Sciatic nerve (tissue), 2 donors: ENCODE results near the gene SALL4. TPM values are rescaled to one million over a fixed set of nuclear protein-coding genes. Genes with fewer than 3 reads are reported as not detected.
"Not testable (repeated sequence)": the region's sequence is repeated elsewhere in the genome, so short reads cannot be mapped to it uniquely, and the experiment has no call there.

Experiments
- ATAC-seq: fragments of 200-7000 bp; cut with Tn5 transposase; one replicate; pipeline ENCODE4 v1.9.1; 2020; ENCODE audit warnings: mild to moderate bottlenecking, moderate library complexity
- DNase-seq: peaks from one replicate; pipeline ENCODE4 v3.0.0-alpha.2; 2020; ENCODE audit warnings: low spot score
- intact Hi-C: fragments of 100-400 bp; cut with DNase I; formaldehyde crosslinking; loops from one replicate; pipeline ENCODE4 v1.14.2; 2022
- total RNA-seq: library from RNA; stranded (reverse); fragmentation: NEBNext Ultra II Directional; extraction: Animal tissue kit (Norgen Biotek cat#: 25700); gene quantifications from one replicate; pipeline ENCODE4 v1.2.1, GENCODE V29; 2021
- donor health status: DM: no; HTN: no; CAD: no.
- donor health status: DM: no; HTN: no; CAD: no.

Gene SALL4
- total RNA-seq = 2.6 TPM

DNA sequence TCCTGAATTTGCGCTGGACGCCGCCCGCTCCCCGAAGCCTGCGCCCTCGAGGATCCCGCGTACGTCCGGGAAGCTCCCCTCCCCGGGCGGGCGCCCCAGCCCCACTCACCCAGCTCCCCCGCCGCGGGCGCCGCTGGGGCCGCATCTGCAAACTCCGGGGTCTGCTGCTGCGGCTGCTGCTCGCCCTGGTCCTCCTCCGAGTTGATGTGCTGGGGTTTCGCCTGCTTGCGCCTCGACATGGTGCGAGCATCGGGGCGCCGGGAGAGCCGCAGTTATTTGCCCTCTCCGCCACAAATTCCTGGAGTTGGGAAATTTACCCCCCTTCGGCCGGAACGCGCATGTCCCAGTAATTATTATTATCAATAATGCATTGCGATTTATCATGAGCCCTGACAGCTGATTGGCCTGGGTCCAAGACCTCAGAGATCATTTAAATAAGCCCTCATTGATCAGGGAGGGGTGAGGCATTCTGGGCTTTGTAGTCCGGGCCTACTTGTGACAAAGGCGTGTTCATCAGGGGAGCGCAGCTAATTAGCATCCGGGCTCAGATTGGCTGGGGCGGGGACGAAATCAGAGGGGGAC, at the start of gene SALL4:
SALL4 (minus strand) TSS at position 352 of the 582 bp plus-strand sequence; CDS start at position 239, 113 bp downstream.
- ATAC-seq = no peak
- intact Hi-C loops = no loop called here
- DNase-seq = no peak

DNA sequence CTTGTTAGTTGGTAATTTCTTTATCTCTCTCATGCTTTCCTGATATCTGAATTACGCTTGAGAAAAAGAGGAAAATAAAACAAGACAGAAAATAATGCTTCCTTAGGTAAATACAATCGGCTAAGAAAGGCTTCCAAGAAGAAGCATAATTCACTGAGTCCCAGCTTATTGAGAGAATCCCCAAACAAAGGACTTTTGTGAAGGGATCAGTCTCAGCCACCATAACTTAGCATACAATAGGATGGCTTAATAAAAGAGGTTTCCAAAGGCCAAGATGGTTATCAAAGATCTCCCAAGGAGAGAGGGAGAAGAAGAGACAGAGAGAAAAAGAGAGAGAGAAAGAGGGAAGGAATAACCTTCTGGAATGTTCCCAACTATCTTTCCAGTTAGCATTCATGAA, 46.0 kb upstream of the SALL4 start:
- intact Hi-C loops = no loop called here
- DNase-seq = no peak
- no peak for ATAC-seq

DNA sequence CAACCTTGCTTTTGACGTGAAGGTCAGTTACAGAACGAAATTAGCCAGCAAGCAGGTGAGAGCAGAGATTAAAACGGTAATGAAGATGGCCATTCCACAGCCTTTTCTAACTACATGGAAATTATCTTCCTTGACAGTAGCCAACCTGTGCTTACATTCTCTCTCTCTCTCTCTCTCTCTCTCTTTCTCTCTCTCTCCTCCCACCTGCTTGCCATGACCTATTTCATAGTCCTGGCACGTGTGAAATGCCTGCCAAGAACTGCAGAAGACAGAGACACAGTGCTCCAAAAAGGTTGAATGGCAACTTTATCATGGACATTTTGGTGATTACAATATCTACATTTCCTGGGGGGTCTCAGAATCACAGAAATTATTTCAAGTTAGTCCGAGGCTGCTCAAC, 38.5 kb upstream of the SALL4 start:
- DNase-seq (no peak), ATAC-seq (no peak)
- intact Hi-C loops = no loop called here

DNA sequence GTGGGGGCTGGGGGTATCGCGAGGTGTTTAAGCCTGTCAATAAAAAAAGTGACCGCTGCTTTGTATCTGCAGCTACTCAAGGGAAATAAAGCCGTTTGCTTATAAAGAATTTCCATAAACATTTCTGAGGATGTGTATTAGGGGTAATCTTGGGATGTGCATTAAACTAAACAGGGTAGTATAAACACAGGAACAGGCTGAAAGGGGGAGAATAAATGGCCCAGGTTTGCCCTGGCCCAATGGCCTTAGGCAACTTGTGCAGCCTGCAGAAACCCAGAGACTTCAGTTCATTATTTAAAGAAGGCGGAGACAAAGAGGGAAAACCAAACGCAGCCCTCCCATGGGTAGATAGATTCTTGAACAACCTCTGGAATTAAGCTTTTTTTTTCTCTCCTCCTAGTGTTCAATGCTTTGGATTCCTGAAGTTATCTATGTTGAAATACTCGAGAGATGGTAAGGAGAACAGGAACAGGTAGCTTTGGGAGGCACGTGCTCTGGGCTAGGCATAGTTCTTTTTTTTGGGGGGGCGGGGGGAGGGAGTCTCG, 35.6 kb upstream of the SALL4 start:
- ATAC-seq (no peak), DNase-seq (no peak)
- intact Hi-C loops = no loop called here

DNA sequence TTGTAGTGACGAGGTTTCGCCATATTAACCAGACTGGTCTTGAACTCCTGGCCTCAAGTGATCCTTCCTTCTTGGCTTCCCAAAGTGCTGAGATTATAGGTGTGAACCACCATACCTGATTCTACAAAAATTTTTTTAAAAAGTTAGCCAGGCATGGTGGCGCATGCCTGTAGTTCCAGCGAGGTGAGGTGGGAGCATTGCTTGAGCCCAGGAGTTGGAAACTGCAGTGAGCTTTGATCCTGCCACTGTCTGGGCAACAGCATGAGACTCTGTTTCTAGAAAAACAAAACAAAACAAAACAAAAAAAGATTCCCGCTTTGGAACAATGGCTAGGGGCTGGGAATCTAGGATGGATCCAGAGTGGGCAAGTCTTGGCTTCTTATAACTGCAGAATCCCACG, 35.1 kb upstream of the SALL4 start:
- intact Hi-C loops = no loop called here
- DNase-seq (no peak), ATAC-seq (no peak)

DNA sequence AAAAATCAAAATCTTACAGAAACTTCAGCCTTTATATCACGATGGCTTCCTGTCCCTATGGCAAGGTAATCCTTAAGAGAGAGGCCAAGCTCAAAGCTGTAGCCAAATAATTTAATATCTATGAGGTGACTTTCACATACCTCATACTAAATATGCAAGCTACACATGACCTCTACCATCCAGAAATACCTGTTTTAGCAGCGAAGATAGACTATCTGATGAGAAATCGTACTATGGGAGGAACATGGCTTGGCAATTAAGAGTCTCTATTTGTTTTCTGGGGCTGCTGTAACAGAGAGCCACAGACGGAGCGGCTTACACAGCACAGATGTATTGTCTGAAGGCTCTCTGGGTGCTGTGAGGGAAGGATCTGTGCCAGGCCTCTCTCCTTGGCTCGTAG, 31.0 kb upstream of the SALL4 start:
- intact Hi-C loops = no loop called here

DNA sequence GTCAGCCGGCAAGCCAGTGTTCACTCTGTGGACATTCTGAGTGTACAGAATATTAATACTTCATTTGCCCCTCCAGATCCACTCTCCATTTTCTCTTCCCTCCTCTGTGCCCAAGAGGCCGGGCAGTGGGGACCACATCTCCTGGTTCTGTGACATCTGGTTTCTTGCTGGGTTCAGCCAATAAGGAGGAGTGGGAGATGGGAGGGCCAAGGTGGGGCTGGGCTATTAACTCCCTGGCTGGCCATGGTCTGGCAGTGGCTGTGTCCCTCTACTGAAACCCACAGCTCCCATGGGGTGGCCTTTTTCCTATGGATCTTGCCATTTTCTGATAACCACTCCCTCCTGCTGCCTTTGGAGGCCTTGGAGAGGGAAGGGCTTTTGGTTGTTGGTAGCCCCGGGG, 30.0 kb upstream of the SALL4 start:
- ATAC-seq (no peak), DNase-seq (no peak)
- intact Hi-C loops = no loop called here

More for the DNA sequence above, 31.0 kb upstream of the SALL4 start:
- DNase-seq (no peak), ATAC-seq (no peak)

DNA sequence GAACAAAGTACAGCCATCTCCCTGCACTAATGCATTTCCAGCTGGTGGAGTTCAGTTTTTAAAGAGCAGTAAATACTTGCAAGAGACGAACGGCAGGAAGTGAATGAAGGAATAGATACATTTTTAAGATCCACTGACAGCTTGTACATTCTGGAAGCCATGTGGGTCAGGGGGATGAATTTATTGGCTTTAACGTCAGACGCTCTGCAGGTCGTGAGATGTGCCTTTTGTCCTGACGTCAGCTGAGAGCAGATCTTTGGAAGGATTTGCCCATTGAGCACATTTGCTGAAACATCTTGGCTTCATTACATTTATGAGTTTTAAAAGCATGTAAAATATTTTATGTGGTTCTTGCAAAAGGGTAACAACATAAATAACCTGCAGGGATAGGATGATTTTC, 29.5 kb upstream of the SALL4 start:
- ATAC-seq = no peak
- DNase-seq = no peak
- intact Hi-C loops = no loop called here

DNA sequence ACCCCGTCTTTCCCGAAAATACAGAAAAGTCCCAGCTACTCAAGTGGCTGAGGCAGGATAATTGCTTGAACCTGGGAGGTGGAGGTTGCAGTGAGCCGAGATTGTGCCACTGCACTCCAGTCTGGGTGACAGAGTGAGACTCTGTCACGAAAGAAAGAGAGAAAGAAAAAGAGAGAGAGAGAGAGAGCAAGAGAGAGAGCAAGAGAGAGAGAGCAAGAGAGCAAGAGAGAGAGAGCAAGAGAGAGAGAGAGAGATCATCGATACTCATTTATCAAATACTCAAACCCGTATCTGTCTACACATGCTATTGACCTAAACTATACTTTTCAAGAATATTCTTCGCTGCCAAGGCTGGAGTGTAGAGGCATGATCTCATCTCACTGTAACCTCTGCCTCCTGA, 28.2 kb upstream of the SALL4 start:
- intact Hi-C loops = no loop called here
- ATAC-seq = no peak

DNA sequence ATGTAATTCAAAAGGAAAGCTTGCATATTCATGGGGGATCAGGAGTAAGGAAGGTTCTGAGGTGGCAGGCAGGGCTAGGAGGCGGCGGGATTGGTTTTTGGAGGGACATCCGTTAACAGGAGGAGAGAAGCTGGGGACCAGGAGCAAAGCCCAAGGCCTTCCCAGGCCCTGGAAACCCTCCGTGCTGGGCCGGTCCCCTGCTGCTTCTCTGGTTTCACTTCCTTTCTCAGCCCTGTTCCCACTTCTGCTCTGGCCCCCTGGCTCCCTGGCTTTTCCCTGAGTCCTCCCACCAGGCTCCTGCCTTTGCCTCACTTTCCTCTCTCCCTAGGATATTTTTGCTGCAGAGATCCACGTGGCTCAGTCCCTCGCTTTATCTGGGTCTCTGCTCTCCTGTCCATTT, 26.4 kb upstream of the SALL4 start:
- intact Hi-C loops = no loop called here

More for the DNA sequence above, 28.2 kb upstream of the SALL4 start:
- DNase-seq = no peak

DNA sequence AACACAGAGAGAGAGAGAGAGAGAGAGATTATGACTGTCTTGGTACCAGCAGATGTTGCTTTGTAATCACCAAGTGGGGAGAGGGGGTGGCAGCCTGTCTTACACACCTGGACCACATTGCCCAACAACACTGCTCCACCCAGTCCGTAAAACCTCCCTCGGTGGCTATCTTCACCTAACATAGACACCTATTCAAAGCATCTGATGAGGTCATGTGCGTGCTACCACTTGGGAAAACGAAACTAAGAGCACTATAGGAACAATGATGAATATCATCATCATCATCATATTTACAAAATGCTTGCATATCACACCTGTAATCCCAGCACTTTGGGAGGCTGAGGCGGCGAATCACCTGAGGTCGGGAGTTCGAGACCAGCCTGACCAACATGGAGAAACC, 24.1 kb upstream of the SALL4 start:
- no peak for DNase-seq
- intact Hi-C loops = no loop called here
- no peak for ATAC-seq

More for the DNA sequence above, 26.4 kb upstream of the SALL4 start:
- DNase-seq (no peak), ATAC-seq (no peak)

DNA sequence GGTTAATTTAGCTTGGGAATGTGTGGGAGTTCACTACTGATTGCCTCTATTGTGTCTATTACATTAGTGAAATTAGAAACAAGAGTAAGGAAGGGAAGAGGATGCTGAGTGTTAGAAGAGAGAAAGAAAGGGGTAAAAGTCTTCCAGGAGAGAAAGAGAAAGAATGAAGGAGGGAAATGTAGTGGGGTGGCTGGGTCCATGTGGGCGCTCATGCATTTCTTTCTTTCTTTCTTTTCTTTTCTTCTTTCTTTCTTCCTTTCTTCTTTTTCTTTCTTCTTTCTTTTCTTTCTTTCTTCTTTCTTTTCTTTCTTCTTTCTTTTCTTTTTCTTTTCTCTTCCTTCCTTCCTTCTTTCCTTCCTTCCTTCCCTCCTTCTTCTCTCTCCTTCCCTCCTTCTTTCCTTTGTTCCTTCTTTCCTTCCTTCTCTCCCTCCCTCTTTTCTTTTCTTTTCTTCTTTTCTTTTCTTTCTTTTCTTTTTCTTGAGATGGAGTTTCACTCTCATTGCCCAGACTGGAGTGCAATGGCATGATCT, 16.2 kb upstream of the SALL4 start:
- intact Hi-C loops = no loop called here
- DNase-seq = no peak
- ATAC-seq = no peak

DNA sequence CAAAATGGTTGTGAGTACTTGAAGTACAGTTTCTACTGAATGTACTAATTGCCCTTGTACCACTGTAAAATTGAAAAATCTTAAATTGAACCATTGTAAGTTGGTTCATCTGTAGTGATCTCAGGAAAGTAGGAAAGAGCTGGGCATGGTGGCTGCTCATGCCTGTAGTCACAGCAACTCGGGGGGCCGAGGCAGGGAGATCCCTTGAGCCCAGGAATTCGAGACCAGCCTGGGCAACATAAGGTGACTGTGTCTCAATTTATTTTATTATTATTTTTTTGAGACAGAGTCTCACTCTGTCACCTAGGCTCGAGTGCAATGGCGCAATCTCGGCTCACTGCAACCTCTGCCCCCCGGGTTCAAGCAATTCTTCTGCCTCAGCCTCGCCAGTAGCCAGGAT, 14.5 kb upstream of the SALL4 start:
- ATAC-seq, intact Hi-C loops, DNase-seq: not testable (repeated sequence)

DNA sequence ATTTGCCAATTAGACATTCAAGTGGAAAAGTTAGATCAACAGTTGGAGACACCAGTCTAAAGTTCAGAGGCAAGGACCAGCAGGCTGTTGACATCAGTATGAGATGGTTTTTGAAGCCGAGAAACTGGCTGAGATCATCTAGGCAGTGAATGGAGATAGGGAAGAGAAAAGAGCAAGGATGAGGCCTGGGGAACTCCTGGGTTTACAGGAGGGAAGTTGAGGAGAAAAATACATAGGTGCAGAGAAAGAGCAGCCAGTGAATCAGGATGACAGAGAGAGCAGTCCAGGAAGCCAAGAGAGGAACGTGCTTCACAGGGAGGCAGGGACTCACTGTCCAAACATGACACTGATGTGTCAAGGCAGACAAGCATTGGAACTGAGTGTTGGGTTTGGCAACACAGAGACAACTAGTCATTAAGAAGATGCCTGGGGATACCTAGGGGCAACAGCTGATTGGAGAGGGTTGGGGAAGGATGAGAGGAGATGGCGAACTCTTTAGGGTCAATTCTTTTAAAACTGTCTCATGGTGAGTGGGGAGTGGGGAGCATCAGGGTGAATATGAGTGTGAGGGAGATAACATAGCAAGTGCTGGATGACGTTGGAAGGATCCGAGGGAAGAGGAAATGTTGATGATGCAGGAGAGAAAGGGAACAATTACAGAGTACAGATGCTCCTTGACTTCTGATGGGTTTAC, 13.2 kb upstream of the SALL4 start:
- intact Hi-C loops = no loop called here
- ATAC-seq (no peak), DNase-seq (no peak)

DNA sequence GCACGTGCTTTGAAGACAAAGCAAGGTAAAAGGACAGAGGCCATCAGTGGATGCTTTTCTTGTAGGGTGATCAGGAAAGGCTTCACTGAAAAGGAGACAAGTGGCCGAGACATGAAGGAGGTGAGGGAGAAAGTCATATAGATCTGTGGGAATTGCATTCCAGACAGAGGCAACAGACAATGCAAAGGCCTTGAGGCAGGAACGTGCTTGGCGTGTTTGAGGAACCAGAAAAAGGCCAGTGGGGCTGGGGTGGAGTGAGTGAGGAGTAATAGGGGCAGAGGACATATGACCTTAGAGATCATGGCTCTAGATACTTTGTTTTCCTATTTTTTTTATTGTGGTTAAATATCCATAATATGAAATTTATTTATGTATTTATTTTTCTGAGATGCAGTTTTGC, 10.5 kb upstream of the SALL4 start:
- intact Hi-C loops = no loop called here
- ATAC-seq = no peak
- no peak for DNase-seq

DNA sequence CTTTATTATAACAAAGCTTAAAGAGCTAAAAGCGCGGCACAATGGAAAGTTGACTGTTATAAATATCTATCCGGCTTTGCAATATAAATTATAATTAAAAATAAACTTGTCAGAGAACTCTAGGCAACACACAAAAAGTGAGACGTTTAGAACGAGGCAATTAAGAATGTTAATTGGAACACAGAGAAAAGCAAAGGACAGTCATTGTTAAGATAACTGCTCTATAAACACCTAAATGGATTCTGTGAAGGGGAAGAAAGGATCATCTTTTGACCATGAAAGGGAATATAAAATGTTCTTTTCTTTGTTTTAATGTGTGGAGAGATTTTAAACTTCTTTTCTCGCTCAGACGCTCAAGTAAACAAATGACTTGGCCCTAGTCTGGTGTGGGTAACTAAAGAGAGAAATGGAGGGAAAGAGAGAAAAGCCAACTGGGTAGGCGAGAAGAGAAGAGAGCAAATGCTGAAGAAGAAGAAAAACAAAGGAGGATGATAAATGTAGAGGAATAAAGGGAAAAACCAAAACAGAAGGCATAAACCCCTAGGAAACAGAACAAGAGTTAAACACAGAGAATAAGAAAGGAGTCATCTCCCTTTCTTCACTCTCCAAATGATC, 9.3 kb upstream of the SALL4 start:
- DNase-seq = no peak
- intact Hi-C loops = no loop called here
- ATAC-seq = no peak

DNA sequence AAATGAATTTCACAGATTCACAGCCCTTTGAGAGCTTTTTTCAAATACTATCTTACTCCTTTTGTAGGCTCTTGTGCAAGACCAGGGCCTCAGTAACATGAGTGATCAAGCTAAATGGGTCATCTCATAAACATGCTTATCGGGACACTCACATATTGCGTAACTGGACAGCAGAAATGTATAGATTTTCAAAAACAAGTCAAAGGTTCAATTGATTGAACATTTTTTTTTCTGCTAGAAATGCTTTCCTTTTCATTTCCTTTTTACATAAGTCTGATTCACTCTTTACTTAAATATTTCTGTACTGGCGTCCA, 8.7 kb upstream of the SALL4 start:
- intact Hi-C loops = no loop called here
- DNase-seq = no peak
- ATAC-seq = no peak

DNA sequence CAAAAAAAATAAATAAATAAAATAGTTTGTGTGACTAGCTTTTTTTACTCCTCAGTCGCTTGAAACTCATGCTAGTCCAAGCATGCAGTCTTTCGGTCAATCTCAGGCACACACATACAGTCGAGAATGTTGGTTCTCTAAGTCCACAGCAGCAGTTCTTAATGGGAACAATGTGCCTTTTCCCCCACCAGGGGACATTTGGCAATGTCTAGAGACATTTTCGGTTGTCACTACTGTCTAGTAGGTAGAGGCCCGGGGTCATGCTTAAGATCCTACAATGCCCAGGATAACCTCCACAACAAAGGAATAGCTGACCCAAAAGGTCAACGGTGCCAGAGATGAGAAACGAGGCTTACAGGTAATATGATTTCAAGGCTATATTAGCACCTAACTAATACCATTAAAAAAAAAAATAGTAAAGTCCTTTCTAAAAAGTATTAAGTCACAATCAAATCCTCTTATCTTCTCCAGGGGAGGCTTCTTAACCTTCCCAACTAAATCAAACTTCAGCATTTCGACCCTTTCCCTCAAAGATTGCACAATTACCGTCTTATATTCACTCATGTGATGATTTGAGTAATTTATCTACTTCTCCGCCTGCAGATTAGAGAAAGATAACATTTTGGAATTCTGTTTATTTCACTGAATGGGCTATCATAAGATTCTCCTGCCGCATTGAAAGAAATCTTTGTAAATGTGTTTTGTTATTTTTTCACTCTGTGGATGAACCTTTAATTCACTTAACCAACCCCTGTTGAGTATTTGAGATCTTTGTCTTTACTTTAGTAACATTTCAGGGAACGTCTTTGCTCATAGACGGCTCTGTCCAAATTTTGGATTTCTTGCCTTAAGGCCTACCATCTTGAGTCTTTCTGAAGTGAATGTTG, 8.1 kb upstream of the SALL4 start:
- DNase-seq = no peak
- ATAC-seq = no peak
- intact Hi-C loops = no loop called here

DNA sequence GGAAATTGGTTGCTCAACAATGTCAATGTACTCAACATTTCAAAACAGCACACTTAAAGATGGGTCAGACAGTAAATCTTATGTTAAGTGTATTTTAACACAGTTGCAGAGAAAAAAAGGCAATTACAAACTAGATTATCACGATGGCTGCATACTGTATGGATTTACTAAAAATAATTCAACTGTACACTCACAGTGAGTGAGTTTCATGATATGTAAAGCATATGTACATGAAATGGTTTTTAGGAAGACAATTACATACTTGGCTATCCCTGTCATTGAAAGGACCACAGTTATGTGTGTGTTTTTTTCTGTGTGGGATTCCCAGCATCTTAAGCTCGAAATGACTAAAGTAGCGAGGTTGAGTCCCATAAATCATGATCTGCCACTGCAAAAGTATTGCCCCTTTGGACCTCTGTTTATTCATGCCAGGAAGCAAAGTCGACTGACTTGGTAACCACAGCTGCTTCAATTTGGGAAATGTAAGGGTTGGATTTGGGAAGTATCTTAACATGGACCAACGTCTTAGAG, 5.5 kb upstream of the SALL4 start:
- DNase-seq (no peak), ATAC-seq (no peak)
- intact Hi-C loops = no loop called here
